Gastrocnemius medialis (tissue), 4 donors: ENCODE data around the gene ARHGAP6.

ENCODE experiments used
- CTCF ChIP-seq, 5 experiments: fragments of 450-650 bp in 3 of 5; fragments of 200-600 bp in 2 of 5; sonication (generic) in 2 of 5; IDR thresholded peaks in 4 of 5; conservative IDR thresholded peaks in 1 of 5; 1 replicate in 4 of 5; 2 replicates in 1 of 5; pipeline ENCODE4 v1.5.1; 2016 to 2019; ENCODE audit warnings: antibody characterized with exemption in 5 of 5, mild to moderate bottlenecking in 3 of 5, moderate library complexity in 3 of 5
- POLR2A ChIP-seq, 2 donors: fragments of 450-650 bp; IDR thresholded peaks; one replicate each; pipeline ENCODE4 v1.6.1; 2017; ENCODE audit warnings: antibody characterized with exemption in 2 of 2, mild to moderate bottlenecking in 2 of 2, moderate library complexity in 2 of 2

GRCh38 chrX:11375614-11376119, 290.1 kb downstream of the ARHGAP6 start:
- no peak for TF ChIP-seq CTCF (IDR thresholded peaks at IDR 0.05 in 4 of 5, conservative IDR thresholded peaks at IDR 0.05 in 1 of 5)
- TF ChIP-seq POLR2A (IDR thresholded peaks at IDR 0.05), result no peak
